Right lobe of liver (tissue), 5 donors: ENCODE measurements around the gene USP17L24. TPM values are rescaled to one million over a fixed set of nuclear protein-coding genes. Genes with fewer than 3 reads are reported as not detected.

Experiments
- total RNA-seq, 6 experiments: library from RNA; depleted of rRNA in 2 of 6; stranded (reverse); fragments of >200 nt in 2 of 6; fragmentation: NEBNext Ultra II Directional in 3 of 6; extraction: Animal tissue kit (Norgen Biotek cat#: 25700) in 3 of 6; gene quantifications; one replicate each; pipeline versions ENCODE4 v1.1.0 to v1.2.4, GENCODE V29; 2016 to 2023
- donor health status: DM: no; HTN: no; CAD: no.
- donor health status: DM: no; HTN: no; CAD: no.
- donor health status: DM: no; HTN: yes; CAD: no.
- donor health status: DM: no; HTN: yes; CAD: no.

USP17L24 gene
- total RNA-seq, 6 experiments from 2014 or later, result not detected

Other genes starting within 250 kb of the USP17L24 start
- gene FAM90A26, start 154.8 kb upstream of the USP17L24 start, total RNA-seq, result not detected
- gene USP17L10, start 114.5 kb upstream of the USP17L24 start, total RNA-seq, result not detected
- not detected for gene USP17L11, start 109.8 kb upstream of the USP17L24 start, total RNA-seq
- gene USP17L12, start 105.0 kb upstream of the USP17L24 start, total RNA-seq, result not detected
- not detected for gene USP17L13, start 100.3 kb upstream of the USP17L24 start, total RNA-seq
- not detected for gene USP17L15, start 90.8 kb upstream of the USP17L24 start, total RNA-seq
- not detected for gene USP17L17, start 81.3 kb upstream of the USP17L24 start, total RNA-seq
- not detected for gene USP17L18, start 76.5 kb upstream of the USP17L24 start, total RNA-seq
- gene USP17L19, start 71.8 kb upstream of the USP17L24 start, total RNA-seq, result not detected
- not detected for gene USP17L20, start 67.0 kb upstream of the USP17L24 start, total RNA-seq
- gene USP17L21, start 62.3 kb upstream of the USP17L24 start, total RNA-seq, result not detected
- gene USP17L22, start 57.5 kb upstream of the USP17L24 start, total RNA-seq, result not detected
- not detected for gene USP17L25, start 4.7 kb downstream of the USP17L24 start, total RNA-seq
- gene USP17L26, start 9.5 kb downstream of the USP17L24 start, total RNA-seq, result not detected
- gene USP17L5, start 14.2 kb downstream of the USP17L24 start, total RNA-seq, result not detected
- not detected for gene USP17L27, start 19.0 kb downstream of the USP17L24 start, total RNA-seq
- gene USP17L28, start 23.7 kb downstream of the USP17L24 start, total RNA-seq, result not detected
- gene USP17L29, start 28.5 kb downstream of the USP17L24 start, total RNA-seq, result not detected
- not detected for gene USP17L30, start 38.0 kb downstream of the USP17L24 start, total RNA-seq
- not detected for gene DEFB131A, start 119.2 kb downstream of the USP17L24 start, total RNA-seq